ENCODE measurements around the gene KDM4B. TPM values are rescaled to one million over a fixed set of nuclear protein-coding genes. Genes with fewer than 3 reads are reported as not detected.

Gene KDM4B
- total RNA-seq, 4 donors from 2014 or later: 26.6 to 84.2 (median 39.9) TPM

DNA sequence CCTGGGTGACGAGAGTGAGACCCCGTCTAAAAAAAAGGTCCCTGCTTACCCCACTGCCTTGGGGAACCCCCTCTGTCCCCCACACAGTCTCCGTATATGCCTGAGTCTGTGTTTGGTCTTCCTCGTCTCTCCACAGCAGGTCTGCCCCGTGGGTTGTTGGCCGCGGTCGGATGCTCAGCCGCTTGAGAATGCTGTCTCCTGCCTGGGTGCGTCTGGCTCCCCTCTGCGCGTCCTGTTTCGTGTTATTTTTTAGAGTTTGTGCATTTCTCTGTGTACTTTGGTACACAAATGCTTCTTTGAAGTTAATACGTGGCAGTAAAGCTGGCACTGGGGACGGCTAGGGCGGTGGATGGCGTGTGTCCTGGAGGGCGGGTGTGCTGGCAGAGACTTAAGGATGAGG lies 34.9 kb downstream of the KDM4B start:
- Histone ChIP-seq H3K27ac (no peak overlapping the region), H3K9me3 (no peaks in the 10 kb centered on the region), H3K36me3 (no peaks in the 10 kb centered on the region), H3K4me3 (no peak overlapping the region), H3K4me1 (peaks cover 0 to 14% (median 10%) of the 10 kb centered on the region in 4 donors), H3K27me3 (no peaks in the 10 kb centered on the region)
- no peak for DNase-seq
- in situ Hi-C loops (cut with MboI; ENCODE audit: low pct_ligation_motif_present in 1 of 4, low pct_unique_long_range_greater_than_20kb in 1 of 4, low sequenced_read_pairs in 3 of 4): no loop called here
- intact Hi-C loops (cut with DNase I; ENCODE audit: low total_unique reads): no loop called here
- 40 to 86% methylated on average over 1 to 18 of the region's 18 CpGs for WGBS, 2 donors (ENCODE audit: low coverage in 1 of 2)
- no peak for TF ChIP-seq POLR2AphosphoS5 (IDR thresholded peaks at IDR 0.05)

DNA sequence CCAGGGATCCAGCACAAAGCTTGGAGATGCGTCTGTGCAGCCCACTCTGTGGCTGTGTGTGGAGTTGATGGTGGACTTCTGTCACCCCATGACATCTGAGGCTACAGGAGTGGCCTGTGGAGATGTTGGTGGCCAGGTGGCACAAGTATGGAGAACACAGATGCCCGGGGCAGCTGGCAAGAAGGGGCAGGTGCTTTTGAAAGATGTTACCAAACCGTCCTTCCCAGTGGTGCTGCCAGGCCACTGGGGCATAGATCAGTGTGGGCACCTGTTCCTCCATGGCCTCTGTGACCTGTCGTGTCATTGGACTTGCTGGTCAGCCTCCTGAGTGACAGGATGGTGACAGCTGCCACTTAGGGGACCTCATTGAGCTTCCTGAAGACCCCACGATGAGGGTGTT lies 36.2 kb downstream of the KDM4B start:
- TF ChIP-seq POLR2A (IDR thresholded peaks at IDR 0.05) (no peak), EP300 (IDR thresholded peaks at IDR 0.05; ENCODE audit: low read depth) (no peak), POLR2AphosphoS5 (IDR thresholded peaks at IDR 0.05) (no peak)
- TF ChIP-seq, protein P1, sequence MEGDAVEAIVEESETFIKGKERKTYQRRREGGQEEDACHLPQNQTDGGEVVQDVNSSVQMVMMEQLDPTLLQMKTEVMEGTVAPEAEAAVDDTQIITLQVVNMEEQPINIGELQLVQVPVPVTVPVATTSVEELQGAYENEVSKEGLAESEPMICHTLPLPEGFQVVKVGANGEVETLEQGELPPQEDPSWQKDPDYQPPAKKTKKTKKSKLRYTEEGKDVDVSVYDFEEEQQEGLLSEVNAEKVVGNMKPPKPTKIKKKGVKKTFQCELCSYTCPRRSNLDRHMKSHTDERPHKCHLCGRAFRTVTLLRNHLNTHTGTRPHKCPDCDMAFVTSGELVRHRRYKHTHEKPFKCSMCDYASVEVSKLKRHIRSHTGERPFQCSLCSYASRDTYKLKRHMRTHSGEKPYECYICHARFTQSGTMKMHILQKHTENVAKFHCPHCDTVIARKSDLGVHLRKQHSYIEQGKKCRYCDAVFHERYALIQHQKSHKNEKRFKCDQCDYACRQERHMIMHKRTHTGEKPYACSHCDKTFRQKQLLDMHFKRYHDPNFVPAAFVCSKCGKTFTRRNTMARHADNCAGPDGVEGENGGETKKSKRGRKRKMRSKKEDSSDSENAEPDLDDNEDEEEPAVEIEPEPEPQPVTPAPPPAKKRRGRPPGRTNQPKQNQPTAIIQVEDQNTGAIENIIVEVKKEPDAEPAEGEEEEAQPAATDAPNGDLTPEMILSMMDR (IDR thresholded peaks at IDR 0.05): no peak
- intact Hi-C loops (cut with DNase I; ENCODE audit: low total_unique reads): no loop called here
- Histone ChIP-seq H3K27ac (no peak overlapping the region), H3K4me1 (peaks cover 0 to 14% (median 10%) of the 10 kb centered on the region in 4 donors), H3K9me3 (no peaks in the 10 kb centered on the region), H3K27me3 (no peaks in the 10 kb centered on the region), H3K36me3 (no peaks in the 10 kb centered on the region), H3K4me3 (no peak overlapping the region)
- 80% methylated on average over 5 of the region's 5 CpGs; no CpG with 5 or more reads in 1 of the 2 donors for WGBS, 2 donors (ENCODE audit: low coverage in 1 of 2)
- in situ Hi-C loops (cut with MboI; ENCODE audit: low pct_ligation_motif_present in 1 of 4, low pct_unique_long_range_greater_than_20kb in 1 of 4, low sequenced_read_pairs in 3 of 4): no loop called here
- no peak for DNase-seq

DNA sequence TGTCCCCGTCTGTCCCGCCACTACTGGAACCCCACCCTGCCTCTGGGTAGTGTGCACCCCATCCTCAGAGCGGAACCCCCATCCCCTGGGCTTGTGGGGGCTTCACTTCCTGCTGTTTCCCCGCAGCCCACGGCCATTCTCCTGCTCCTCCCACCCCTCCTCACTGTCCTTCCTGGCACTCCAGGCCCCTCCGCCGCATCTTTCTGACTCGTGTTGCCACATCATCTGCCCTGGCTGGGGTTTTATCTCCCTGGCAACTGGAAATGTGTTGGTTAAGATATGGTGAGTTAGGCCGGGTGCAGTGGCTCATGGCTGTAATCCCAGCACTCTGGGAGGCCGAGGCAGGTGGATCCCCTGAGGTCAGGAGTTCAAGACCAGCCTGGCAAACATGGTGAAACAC lies 37.3 kb downstream of the KDM4B start:
- Histone ChIP-seq H3K27ac (no peak overlapping the region), H3K4me1 (peaks cover 0 to 14% (median 10%) of the 10 kb centered on the region in 4 donors), H3K27me3 (no peaks in the 10 kb centered on the region), H3K4me3 (no peak overlapping the region), H3K9me3 (no peaks in the 10 kb centered on the region), H3K36me3 (no peaks in the 10 kb centered on the region)
- no peak for TF ChIP-seq POLR2A (IDR thresholded peaks at IDR 0.05)
- TF ChIP-seq POLR2AphosphoS5 (IDR thresholded peaks at IDR 0.05): no peak
- TF ChIP-seq EP300 (IDR thresholded peaks at IDR 0.05; ENCODE audit: low read depth): no peak
- TF ChIP-seq, protein P1 (IDR thresholded peaks at IDR 0.05): no peak
- in situ Hi-C loops (cut with MboI; ENCODE audit: low pct_ligation_motif_present in 1 of 4, low pct_unique_long_range_greater_than_20kb in 1 of 4, low sequenced_read_pairs in 3 of 4): no loop called here
- DNase-seq: no peak
- WGBS, 2 donors (ENCODE audit: low coverage in 1 of 2): 75 to 80% methylated on average over 1 to 10 of the region's 10 CpGs
- intact Hi-C loops (cut with DNase I; ENCODE audit: low total_unique reads): loop anchor here (1.0 kb wide), 1 partner anchor 30 kb away; no protein-coding TSS in a partner anchor

DNA sequence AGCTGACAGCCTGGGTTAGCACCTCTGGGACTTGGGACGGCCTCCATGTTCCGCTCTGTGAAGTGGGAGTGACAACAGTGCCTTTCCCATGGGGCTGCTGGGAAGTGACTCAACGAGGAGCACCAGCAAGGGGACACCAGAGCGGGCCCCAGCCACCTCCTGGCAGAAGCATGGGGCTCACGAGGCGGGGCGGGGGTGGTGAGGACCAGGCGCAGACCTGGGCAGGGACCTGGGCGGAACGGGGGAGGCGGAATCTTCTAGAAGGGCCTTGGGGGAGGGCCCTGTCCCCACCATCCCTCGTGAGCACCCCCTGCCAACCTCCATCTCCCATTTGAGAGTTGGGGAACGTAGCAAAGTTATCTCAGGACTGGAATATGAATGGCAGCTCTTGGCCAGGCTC lies 37.9 kb downstream of the KDM4B start:
- Histone ChIP-seq H3K36me3 (no peaks in the 10 kb centered on the region), H3K4me1 (peaks cover 0 to 10% (median 8%) of the 10 kb centered on the region in 4 donors), H3K27me3 (no peaks in the 10 kb centered on the region), H3K9me3 (no peaks in the 10 kb centered on the region), H3K27ac (no peak overlapping the region), H3K4me3 (no peak overlapping the region)
- intact Hi-C loops (cut with DNase I; ENCODE audit: low total_unique reads) (loop anchor here (1.0 kb wide), 1 partner anchor 31 kb away; no protein-coding TSS in a partner anchor), in situ Hi-C loops (cut with MboI; ENCODE audit: low pct_ligation_motif_present in 1 of 4, low pct_unique_long_range_greater_than_20kb in 1 of 4, low sequenced_read_pairs in 3 of 4) (no loop called here)
- DNase-seq: no peak
- 90 to 100% methylated on average over 2 to 13 of the region's 13 CpGs for WGBS, 2 donors (ENCODE audit: low coverage in 1 of 2)
- TF ChIP-seq, protein P1 (IDR thresholded peaks at IDR 0.05): no peak
- no peak for TF ChIP-seq POLR2A (IDR thresholded peaks at IDR 0.05)
- TF ChIP-seq EP300 (IDR thresholded peaks at IDR 0.05; ENCODE audit: low read depth): no peak
- TF ChIP-seq POLR2AphosphoS5 (IDR thresholded peaks at IDR 0.05): no peak

All from transverse colon (tissue), 4 donors.